DMS 273 (cell line): ENCODE measurements around the gene NOC4L.
"Not testable (repeated sequence)": the region's sequence is repeated elsewhere in the genome, so short reads cannot be mapped to it uniquely, and the experiment has no call there.

ENCODE experiments used
- DNase-seq: peaks from one replicate; lab custom pipeline; 2025; ENCODE audit not compliant: unreplicated experiment; lab: John Stamatoyannopoulos, UW

Gene NOC4L

GRCh38 chr12:132142679-132143335, 1.4 kb upstream of the NOC4L start:
- DNase-seq, result no peak

GRCh38 chr12:132143336-132144071, 753 bp upstream of the NOC4L start:
- peak; percentile 29 for DNase-seq

- no peak for DNase-seq
These were observed 532 bp downstream of the NOC4L start for GRCh38 chr12:132144810-132145168.

- no peak for DNase-seq
These were observed 1.1 kb downstream of the NOC4L start for GRCh38 chr12:132145334-132145733.

- DNase-seq, result no peak
These were observed 1.8 kb downstream of the NOC4L start for GRCh38 chr12:132146098-132146497.

- no peak for DNase-seq
These were observed 2.6 kb downstream of the NOC4L start for GRCh38 chr12:132146772-132147422.

GRCh38 chr12:132147423-132148367, 3.4 kb downstream of the NOC4L start:
- DNase-seq, result no peak

GRCh38 chr12:132148368-132149045, 4.2 kb downstream of the NOC4L start:
- DNase-seq, result no peak

GRCh38 chr12:132149526-132149925, 5.3 kb downstream of the NOC4L start:
- not testable (repeated sequence) for DNase-seq

- DNase-seq, result no peak
These were observed 6.5 kb downstream of the NOC4L start for GRCh38 chr12:132150780-132151144.

- no peak for DNase-seq
These were observed 7.0 kb downstream of the NOC4L start for GRCh38 chr12:132151145-132151765.

- DNase-seq, result no peak
These were observed 7.6 kb downstream of the NOC4L start for GRCh38 chr12:132151766-132152410.

- no peak for DNase-seq
These were observed 8.2 kb downstream of the NOC4L start for GRCh38 chr12:132152411-132152821.

GRCh38 chr12:132152953-132153352, 8.7 kb downstream of the NOC4L start:
- no peak for DNase-seq

GRCh38 chr12:132153501-132154340, 9.5 kb downstream of the NOC4L start:
- DNase-seq, result peak; percentile 90

- peak; percentile 31 for DNase-seq
These were observed 10.1 kb downstream of the NOC4L start for GRCh38 chr12:132154341-132154761.

GRCh38 chr12:132154941-132155770, 10.9 kb downstream of the NOC4L start:
- peak; percentile 16 for DNase-seq
